ENCODE data around the gene PRKN. TPM values are rescaled to one million over a fixed set of nuclear protein-coding genes. Genes with fewer than 3 reads are reported as not detected.

PRKN gene
- total and polyA plus RNA-seq, 4 experiments from 2014 or later: 0.50 to 5.3 (median 2.9) TPM

DNA sequence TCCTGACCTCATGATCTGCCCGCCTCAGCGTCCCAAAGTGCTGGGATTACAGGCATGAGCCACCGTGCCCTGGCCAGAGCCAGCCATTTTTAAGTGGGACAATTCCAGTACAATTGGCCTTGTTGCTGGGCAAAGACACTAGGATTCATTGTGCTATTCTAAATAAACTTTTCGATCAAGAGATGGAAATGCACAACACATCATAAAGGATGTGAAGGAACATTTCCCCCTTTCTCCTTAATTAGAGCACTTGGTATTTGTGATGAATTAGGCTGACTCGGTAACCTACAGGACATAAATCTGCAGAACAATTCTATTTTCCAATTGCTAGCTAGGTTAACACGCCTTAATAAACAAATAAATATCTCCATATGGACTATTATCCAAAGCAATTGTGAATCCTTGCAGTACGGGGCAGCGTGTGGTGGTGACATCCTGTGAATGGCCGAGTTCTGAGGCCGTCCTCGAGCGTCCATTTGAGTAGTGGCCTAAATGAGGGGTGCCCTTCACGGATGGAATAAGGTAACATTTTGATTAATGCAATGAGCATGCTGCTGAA, 1047.5 kb downstream of the PRKN start:
- no peak for DNase-seq
- H3K4me3 ChIP-seq (ENCODE audit: low read length in 2 of 2): no peak overlapping the region
- CTCF ChIA-PET (ENCODE audit: partially characterized antibody): no interaction called here
- POLR2A ChIA-PET (ENCODE audit: partially characterized antibody): no interaction called here
- no peaks in the 10 kb centered on the region for H3K36me3 ChIP-seq (ENCODE audit: insufficient read depth, low read length)
- H3K9me3 ChIP-seq (ENCODE audit: control insufficient read depth in 1 of 2, low read length in 2 of 2): no peaks in the 10 kb centered on the region
- Mint-ChIP-seq H3K4me3 (no peak overlapping the region), H3K4me1 (peaks cover 0 to 1% (median 0%) of the 10 kb centered on the region in 4 donors), H3K36me3 (no peaks in the 10 kb centered on the region), H3K27ac (no peak overlapping the region), H3K9me3 (no peaks in the 10 kb centered on the region), H3K27me3 (no peaks in the 10 kb centered on the region)
- no peaks in the 10 kb centered on the region for H3K27me3 ChIP-seq (ENCODE audit: insufficient read depth, low read length)
- intact Hi-C loops (cut with micrococcal nuclease): no loop called here
- H3K4me1 ChIP-seq (ENCODE audit: insufficient read depth, low read length): no peaks in the 10 kb centered on the region
- no peak overlapping the region for H3K27ac ChIP-seq (ENCODE audit: low read depth, low read length)

- H3K4me3 Mint-ChIP-seq: no peak overlapping the region
- Histone ChIP-seq H3K27ac (ENCODE audit: low read depth, low read length) (no peak overlapping the region), H3K9me3 (ENCODE audit: control insufficient read depth in 1 of 2, low read length in 2 of 2) (no peaks in the 10 kb centered on the region), H3K4me1 (ENCODE audit: insufficient read depth, low read length) (no peaks in the 10 kb centered on the region), H3K27me3 (ENCODE audit: insufficient read depth, low read length) (no peaks in the 10 kb centered on the region), H3K36me3 (ENCODE audit: insufficient read depth, low read length) (no peaks in the 10 kb centered on the region), H3K4me3 (ENCODE audit: low read length in 2 of 2) (no peak overlapping the region)
- H3K36me3 Mint-ChIP-seq: no peaks in the 10 kb centered on the region
- no peaks in the 10 kb centered on the region for H3K27me3 Mint-ChIP-seq
- no peak for DNase-seq
- ChIA-PET POLR2A (ENCODE audit: partially characterized antibody) (no interaction called here), CTCF (ENCODE audit: partially characterized antibody) (no interaction called here)
- H3K4me1 Mint-ChIP-seq: peaks cover 0 to 1% (median 0%) of the 10 kb centered on the region in 4 donors
- intact Hi-C loops (cut with micrococcal nuclease): no loop called here
- no peak overlapping the region for H3K27ac Mint-ChIP-seq
- no peaks in the 10 kb centered on the region for H3K9me3 Mint-ChIP-seq
Observed at GRCh38 chr6:161677188-161677587, 1050.4 kb downstream of the PRKN start.

DNA sequence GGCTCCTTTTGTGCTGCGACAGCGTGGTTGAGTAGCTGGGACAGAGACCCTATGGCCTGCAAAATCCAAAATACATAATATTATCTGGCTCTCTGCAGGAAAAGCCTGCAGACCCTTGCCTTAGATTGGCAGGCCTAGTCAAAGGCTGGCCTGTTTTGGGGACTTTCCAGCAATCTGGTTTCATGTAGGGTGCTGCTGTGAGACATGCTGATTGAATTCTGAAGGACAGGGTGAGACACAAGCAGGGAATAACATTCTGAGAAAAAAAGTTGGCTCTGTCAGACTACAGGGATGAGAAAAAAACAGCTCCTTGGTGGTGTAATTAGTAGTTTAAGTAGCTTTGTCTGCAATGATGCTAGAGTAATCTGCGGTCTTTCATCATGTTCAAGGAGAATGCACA, 1051.0 kb downstream of the PRKN start:
- H3K27me3 ChIP-seq (ENCODE audit: insufficient read depth, low read length): no peaks in the 10 kb centered on the region
- H3K9me3 ChIP-seq (ENCODE audit: control insufficient read depth in 1 of 2, low read length in 2 of 2): no peaks in the 10 kb centered on the region
- H3K9me3 Mint-ChIP-seq: peaks cover 0 to 2% (median 0%) of the 10 kb centered on the region in 8 donors
- intact Hi-C loops (cut with micrococcal nuclease): no loop called here
- POLR2A ChIA-PET (ENCODE audit: partially characterized antibody): no interaction called here
- no peaks in the 10 kb centered on the region for H3K36me3 Mint-ChIP-seq
- peaks cover 0 to 1% (median 0%) of the 10 kb centered on the region in 4 donors for H3K4me1 Mint-ChIP-seq
- H3K4me1 ChIP-seq (ENCODE audit: insufficient read depth, low read length): no peaks in the 10 kb centered on the region
- no peaks in the 10 kb centered on the region for H3K27me3 Mint-ChIP-seq
- CTCF ChIA-PET (ENCODE audit: partially characterized antibody): no interaction called here
- H3K27ac ChIP-seq (ENCODE audit: low read depth, low read length): no peak overlapping the region
- H3K27ac Mint-ChIP-seq: no peak overlapping the region
- no peak overlapping the region for H3K4me3 ChIP-seq (ENCODE audit: low read length in 2 of 2)
- no peak for DNase-seq
- no peak overlapping the region for H3K4me3 Mint-ChIP-seq
- H3K36me3 ChIP-seq (ENCODE audit: insufficient read depth, low read length): no peaks in the 10 kb centered on the region

GRCh38 chr6:161674930-161675682, 1052.5 kb downstream of the PRKN start:
- CTCF ChIA-PET (ENCODE audit: partially characterized antibody): no interaction called here
- H3K4me3 Mint-ChIP-seq: no peak overlapping the region
- H3K9me3 Mint-ChIP-seq: peaks cover 0 to 2% (median 0%) of the 10 kb centered on the region in 8 donors

DNA sequence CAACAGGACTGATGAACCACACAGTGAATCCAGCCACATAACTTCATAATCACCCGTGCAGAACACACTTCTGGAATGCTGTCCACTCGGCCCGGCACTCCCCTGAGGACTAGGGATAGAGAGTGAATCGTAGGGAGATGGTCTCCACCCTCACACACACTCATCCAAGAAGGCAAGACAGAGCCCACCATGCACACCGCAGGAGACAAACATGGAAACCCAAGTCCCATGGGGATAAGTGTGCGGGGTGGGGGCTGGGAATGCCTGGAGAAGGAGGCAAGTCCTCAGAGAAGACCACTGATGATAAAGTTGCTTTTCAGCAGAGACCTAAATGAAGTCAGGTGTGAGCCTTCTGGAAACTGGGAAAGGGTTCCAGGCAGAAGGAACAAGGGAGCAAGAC, 1054.5 kb downstream of the PRKN start:
- no peak overlapping the region for H3K27ac Mint-ChIP-seq
- H3K4me1 ChIP-seq (ENCODE audit: insufficient read depth, low read length): no peaks in the 10 kb centered on the region
- peaks cover 0 to 1% (median 0%) of the 10 kb centered on the region in 4 donors for H3K4me1 Mint-ChIP-seq
- DNase-seq: no peak
- H3K36me3 Mint-ChIP-seq: no peaks in the 10 kb centered on the region
- H3K9me3 Mint-ChIP-seq: peaks cover 0 to 2% (median 0%) of the 10 kb centered on the region in 8 donors
- ChIA-PET POLR2A (ENCODE audit: partially characterized antibody) (no interaction called here), CTCF (ENCODE audit: partially characterized antibody) (no interaction called here)
- no peak overlapping the region for H3K4me3 ChIP-seq (ENCODE audit: low read length in 2 of 2)
- no peak overlapping the region for H3K27ac ChIP-seq (ENCODE audit: low read depth, low read length)
- no peaks in the 10 kb centered on the region for H3K27me3 Mint-ChIP-seq
- intact Hi-C loops (cut with micrococcal nuclease): no loop called here
- no peaks in the 10 kb centered on the region for H3K27me3 ChIP-seq (ENCODE audit: insufficient read depth, low read length)
- H3K36me3 ChIP-seq (ENCODE audit: insufficient read depth, low read length): no peaks in the 10 kb centered on the region
- no peaks in the 10 kb centered on the region for H3K9me3 ChIP-seq (ENCODE audit: control insufficient read depth in 1 of 2, low read length in 2 of 2)
- no peak overlapping the region for H3K4me3 Mint-ChIP-seq

More at GRCh38 chr6:161674930-161675682, 1052.5 kb downstream of the PRKN start:
- POLR2A ChIA-PET (ENCODE audit: partially characterized antibody): no interaction called here
- Mint-ChIP-seq H3K27ac (no peak overlapping the region), H3K36me3 (no peaks in the 10 kb centered on the region), H3K4me1 (peaks cover 0 to 1% (median 0%) of the 10 kb centered on the region in 4 donors), H3K27me3 (no peaks in the 10 kb centered on the region)
- intact Hi-C loops (cut with micrococcal nuclease): no loop called here
- H3K4me1 ChIP-seq (ENCODE audit: insufficient read depth, low read length): no peaks in the 10 kb centered on the region
- no peak for DNase-seq
- no peaks in the 10 kb centered on the region for H3K9me3 ChIP-seq (ENCODE audit: control insufficient read depth in 1 of 2, low read length in 2 of 2)
- H3K4me3 ChIP-seq (ENCODE audit: low read length in 2 of 2): no peak overlapping the region
- H3K27ac ChIP-seq (ENCODE audit: low read depth, low read length): no peak overlapping the region
- H3K36me3 ChIP-seq (ENCODE audit: insufficient read depth, low read length): no peaks in the 10 kb centered on the region
- H3K27me3 ChIP-seq (ENCODE audit: insufficient read depth, low read length): no peaks in the 10 kb centered on the region

- Mint-ChIP-seq H3K36me3 (no peaks in the 10 kb centered on the region), H3K4me1 (no peaks in the 10 kb centered on the region), H3K27ac (no peak overlapping the region), H3K27me3 (no peaks in the 10 kb centered on the region), H3K9me3 (peaks cover 0 to 2% (median 0%) of the 10 kb centered on the region in 8 donors), H3K4me3 (no peak overlapping the region)
- Histone ChIP-seq H3K4me1 (ENCODE audit: insufficient read depth, low read length) (no peaks in the 10 kb centered on the region), H3K27ac (ENCODE audit: low read depth, low read length) (no peak overlapping the region), H3K27me3 (ENCODE audit: insufficient read depth, low read length) (no peaks in the 10 kb centered on the region), H3K36me3 (ENCODE audit: insufficient read depth, low read length) (no peaks in the 10 kb centered on the region), H3K9me3 (ENCODE audit: control insufficient read depth in 1 of 2, low read length in 2 of 2) (no peaks in the 10 kb centered on the region), H3K4me3 (ENCODE audit: low read length in 2 of 2) (no peak overlapping the region)
- intact Hi-C loops (cut with micrococcal nuclease): no loop called here
- POLR2A ChIA-PET (ENCODE audit: partially characterized antibody): no interaction called here
- CTCF ChIA-PET (ENCODE audit: partially characterized antibody): no interaction called here
- no peak for DNase-seq
Observed at GRCh38 chr6:161671117-161671516, 1056.4 kb downstream of the PRKN start.

DNA sequence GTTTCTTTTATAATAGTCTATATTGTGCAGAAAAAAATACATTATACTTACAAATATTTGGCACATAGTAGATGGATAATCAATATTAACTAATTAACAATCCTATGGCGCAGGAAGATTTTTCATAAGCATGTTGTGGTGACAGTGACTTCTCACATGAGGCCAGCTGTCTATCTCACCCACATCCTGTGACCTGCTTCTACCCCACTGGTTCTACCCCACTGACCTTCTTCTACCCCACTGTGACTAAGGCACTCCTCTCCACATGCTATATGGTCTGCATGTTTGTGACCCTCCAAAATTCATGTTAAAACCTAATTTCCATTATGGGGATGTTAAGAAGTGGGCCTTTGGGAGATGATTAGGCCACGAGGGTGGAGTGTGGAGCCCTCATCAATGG, 1058.9 kb downstream of the PRKN start:
- H3K4me3 Mint-ChIP-seq: no peak overlapping the region
- Histone ChIP-seq H3K4me1 (ENCODE audit: insufficient read depth, low read length) (no peaks in the 10 kb centered on the region), H3K27me3 (ENCODE audit: insufficient read depth, low read length) (no peaks in the 10 kb centered on the region), H3K4me3 (ENCODE audit: low read length in 2 of 2) (no peak overlapping the region), H3K27ac (ENCODE audit: low read depth, low read length) (no peak overlapping the region), H3K9me3 (ENCODE audit: control insufficient read depth in 1 of 2, low read length in 2 of 2) (no peaks in the 10 kb centered on the region), H3K36me3 (ENCODE audit: insufficient read depth, low read length) (no peaks in the 10 kb centered on the region)
- intact Hi-C loops (cut with micrococcal nuclease): no loop called here
- H3K27ac Mint-ChIP-seq: no peak overlapping the region
- no peaks in the 10 kb centered on the region for H3K36me3 Mint-ChIP-seq
- no peaks in the 10 kb centered on the region for H3K27me3 Mint-ChIP-seq
- H3K9me3 Mint-ChIP-seq: peaks cover 0 to 4% (median 0%) of the 10 kb centered on the region in 8 donors
- POLR2A ChIA-PET (ENCODE audit: partially characterized antibody): no interaction called here
- DNase-seq: no peak
- H3K4me1 Mint-ChIP-seq: no peaks in the 10 kb centered on the region
- CTCF ChIA-PET (ENCODE audit: partially characterized antibody): no interaction called here
